Measurements from ENCODE around the gene RGL1. TPM values are rescaled to one million over a fixed set of nuclear protein-coding genes. Genes with fewer than 3 reads are reported as not detected.

Gene RGL1
- total and polyA plus RNA-seq, 3 experiments from 2014 or later = 0.97 to 3.3 (median 3.3) TPM

DNA sequence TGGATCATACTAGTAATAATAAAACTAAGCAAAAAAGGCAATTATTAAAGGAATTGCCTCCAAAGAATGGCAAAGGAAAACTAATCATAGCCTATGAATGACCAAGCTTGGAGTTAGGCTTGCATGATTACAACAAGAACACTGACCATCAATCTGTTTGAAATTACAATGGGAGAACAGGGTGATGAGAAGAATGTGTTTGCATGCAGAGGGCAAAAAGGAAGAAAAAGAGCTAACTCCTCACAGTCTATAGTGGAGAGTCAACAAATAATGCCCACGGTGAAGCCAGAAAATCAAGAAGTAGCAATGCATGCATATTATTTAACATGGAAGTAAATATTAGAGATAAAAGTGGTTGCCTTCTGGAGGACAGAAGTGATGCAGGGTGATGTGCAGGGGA is 160.8 kb downstream of the RGL1 start:
- Histone ChIP-seq H3K4me3 (ENCODE audit: low read length) (no peak overlapping the region), H3K27ac (ENCODE audit: low read depth, low read length) (no peak overlapping the region), H3K36me3 (ENCODE audit: insufficient read depth, low read length) (no peaks in the 10 kb centered on the region), H3K4me1 (ENCODE audit: insufficient read depth, low read length) (no peaks in the 10 kb centered on the region), H3K9me3 (ENCODE audit: low read length) (no peaks in the 10 kb centered on the region), H3K27me3 (ENCODE audit: insufficient read depth, low read length, poor library complexity, severe bottlenecking) (no peaks in the 10 kb centered on the region)
- Mint-ChIP-seq H3K36me3 (peaks cover 1 to 8% (median 2%) of the 10 kb centered on the region in 3 donors), H3K27ac (no peak overlapping the region), H3K27me3 (peaks cover 0 to 6% of the 10 kb centered on the region in 2 donors), H3K9me3 (no peaks in the 10 kb centered on the region), H3K4me1 (peaks cover 20 to 39% (median 20%) of the 10 kb centered on the region in 3 donors), H3K4me3 (no peak overlapping the region)
- ChIA-PET POLR2A (no interaction called here), CTCF (interaction anchor here (1.2 to 1.8 kb wide), 2 partner anchors 8 to 86 kb away, joined by 3 to 4 read pairs; partner anchors contain the start of gene TSEN15)
- DNase-seq = no peak

DNA sequence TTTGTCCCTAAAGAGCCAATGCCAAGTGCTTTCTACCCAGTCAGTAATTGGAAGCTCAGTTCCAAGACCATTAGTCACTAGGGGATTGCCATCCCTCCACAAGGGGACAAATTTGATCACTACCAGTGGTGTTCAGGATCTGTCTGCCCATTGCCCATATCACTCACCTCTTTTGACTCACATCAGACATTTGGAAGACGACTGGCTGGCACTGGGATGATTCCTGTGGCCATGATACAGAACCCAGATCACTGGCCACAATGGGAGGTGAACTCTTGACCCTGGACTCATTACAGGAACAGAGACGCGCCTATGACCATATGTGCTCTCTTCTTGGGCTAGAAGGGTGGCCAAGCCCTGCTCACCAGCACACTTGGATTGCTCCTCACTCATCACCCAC is 161.6 kb downstream of the RGL1 start:
- Histone ChIP-seq H3K27ac (ENCODE audit: low read depth, low read length) (no peak overlapping the region), H3K36me3 (ENCODE audit: insufficient read depth, low read length) (no peaks in the 10 kb centered on the region), H3K4me1 (ENCODE audit: insufficient read depth, low read length) (no peaks in the 10 kb centered on the region), H3K9me3 (ENCODE audit: low read length) (no peaks in the 10 kb centered on the region), H3K4me3 (ENCODE audit: low read length) (no peak overlapping the region), H3K27me3 (ENCODE audit: insufficient read depth, low read length, poor library complexity, severe bottlenecking) (no peaks in the 10 kb centered on the region)
- no peak overlapping the region for H3K4me3 Mint-ChIP-seq
- H3K27ac Mint-ChIP-seq = peak overlapping the region in 1 of 8 donors; percentile 63
- peaks cover 1 to 8% (median 2%) of the 10 kb centered on the region in 3 donors for H3K36me3 Mint-ChIP-seq
- H3K9me3 Mint-ChIP-seq = no peaks in the 10 kb centered on the region
- peaks cover 0 to 6% of the 10 kb centered on the region in 2 donors for H3K27me3 Mint-ChIP-seq
- peaks cover 20 to 39% (median 20%) of the 10 kb centered on the region in 3 donors for H3K4me1 Mint-ChIP-seq
- ChIA-PET CTCF (interaction anchor here (1.2 kb wide), 1 partner anchor 9 kb away, joined by 3 read pairs; no protein-coding TSS in a partner anchor), POLR2A (no interaction called here)
- DNase-seq = no peak

DNA sequence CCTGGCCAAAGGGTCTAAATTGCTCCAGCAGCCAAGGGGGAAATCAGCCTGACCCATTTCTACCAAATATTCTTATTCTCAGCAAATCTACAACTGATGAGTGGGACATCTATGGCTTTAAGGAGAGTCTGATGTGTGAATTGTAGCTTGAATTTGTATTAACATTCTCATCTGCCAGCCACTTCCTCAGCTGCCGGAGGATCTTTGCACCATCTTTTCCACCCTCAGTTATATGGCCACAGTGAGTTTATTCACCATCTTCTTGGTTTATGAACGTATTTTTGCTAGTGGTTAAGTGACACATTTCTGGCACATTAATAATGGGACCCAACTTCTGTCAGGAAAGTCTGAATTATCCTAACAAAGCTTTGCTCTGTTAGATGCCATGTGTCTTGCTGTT is 163.0 kb downstream of the RGL1 start:
- Mint-ChIP-seq H3K9me3 (no peaks in the 10 kb centered on the region), H3K4me3 (peak overlapping the region in 5 of 7 donors; percentile 38 to 78 (median 58)), H3K4me1 (peaks cover 20 to 39% (median 20%) of the 10 kb centered on the region in 3 donors), H3K27ac (peak overlapping the region; percentile 12 to 86 (median 42)), H3K27me3 (peaks cover 0 to 6% of the 10 kb centered on the region in 2 donors), H3K36me3 (peaks cover 2 to 4% (median 2%) of the 10 kb centered on the region in 3 donors)
- ChIA-PET CTCF (no interaction called here), POLR2A (no interaction called here)
- no peak overlapping the region for H3K4me3 ChIP-seq (ENCODE audit: low read length)
- no peaks in the 10 kb centered on the region for H3K4me1 ChIP-seq (ENCODE audit: insufficient read depth, low read length)
- H3K9me3 ChIP-seq (ENCODE audit: low read length) = no peaks in the 10 kb centered on the region
- DNase-seq = peak in 1 of 5 donors; percentile 0
- no peak overlapping the region for H3K27ac ChIP-seq (ENCODE audit: low read depth, low read length)
- H3K27me3 ChIP-seq (ENCODE audit: insufficient read depth, low read length, poor library complexity, severe bottlenecking) = no peaks in the 10 kb centered on the region
- H3K36me3 ChIP-seq (ENCODE audit: insufficient read depth, low read length) = no peaks in the 10 kb centered on the region

DNA sequence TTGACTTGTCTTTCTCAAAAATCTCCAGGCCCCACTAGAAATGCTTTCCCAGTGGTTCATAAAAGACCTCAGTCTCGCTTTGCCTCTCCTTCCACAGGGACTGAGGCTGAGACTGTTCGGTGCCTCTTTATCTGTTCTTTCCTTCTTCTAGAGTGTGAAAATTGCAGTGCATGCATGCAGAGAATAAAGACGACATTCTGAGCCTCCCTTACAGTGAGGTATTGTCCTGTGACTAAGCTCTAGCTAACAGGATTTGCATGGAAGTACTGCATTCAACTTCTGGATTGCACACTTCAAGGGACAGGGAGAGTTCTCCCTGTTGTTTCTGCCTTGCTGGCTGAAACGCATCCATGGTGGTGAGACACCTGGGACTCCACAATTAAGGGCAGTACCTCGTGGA is 163.5 kb downstream of the RGL1 start:
- H3K4me3 ChIP-seq (ENCODE audit: low read length) = no peak overlapping the region
- ChIA-PET CTCF (no interaction called here), POLR2A (no interaction called here)
- no peak overlapping the region for H3K27ac ChIP-seq (ENCODE audit: low read depth, low read length)
- H3K27me3 ChIP-seq (ENCODE audit: insufficient read depth, low read length, poor library complexity, severe bottlenecking) = no peaks in the 10 kb centered on the region
- no peak for DNase-seq
- H3K36me3 Mint-ChIP-seq = peaks cover 0 to 4% (median 2%) of the 10 kb centered on the region in 3 donors
- H3K4me1 ChIP-seq (ENCODE audit: insufficient read depth, low read length) = no peaks in the 10 kb centered on the region
- no peaks in the 10 kb centered on the region for H3K36me3 ChIP-seq (ENCODE audit: insufficient read depth, low read length)
- no peaks in the 10 kb centered on the region for H3K9me3 Mint-ChIP-seq
- peak overlapping the region in 4 of 7 donors; percentile 38 to 59 (median 50) for H3K4me3 Mint-ChIP-seq
- H3K4me1 Mint-ChIP-seq = peaks cover 20 to 39% (median 20%) of the 10 kb centered on the region in 3 donors
- peak overlapping the region; percentile 7 to 86 (median 36) for H3K27ac Mint-ChIP-seq
- H3K27me3 Mint-ChIP-seq = peaks cover 0 to 6% of the 10 kb centered on the region in 2 donors
- H3K9me3 ChIP-seq (ENCODE audit: low read length) = no peaks in the 10 kb centered on the region

DNA sequence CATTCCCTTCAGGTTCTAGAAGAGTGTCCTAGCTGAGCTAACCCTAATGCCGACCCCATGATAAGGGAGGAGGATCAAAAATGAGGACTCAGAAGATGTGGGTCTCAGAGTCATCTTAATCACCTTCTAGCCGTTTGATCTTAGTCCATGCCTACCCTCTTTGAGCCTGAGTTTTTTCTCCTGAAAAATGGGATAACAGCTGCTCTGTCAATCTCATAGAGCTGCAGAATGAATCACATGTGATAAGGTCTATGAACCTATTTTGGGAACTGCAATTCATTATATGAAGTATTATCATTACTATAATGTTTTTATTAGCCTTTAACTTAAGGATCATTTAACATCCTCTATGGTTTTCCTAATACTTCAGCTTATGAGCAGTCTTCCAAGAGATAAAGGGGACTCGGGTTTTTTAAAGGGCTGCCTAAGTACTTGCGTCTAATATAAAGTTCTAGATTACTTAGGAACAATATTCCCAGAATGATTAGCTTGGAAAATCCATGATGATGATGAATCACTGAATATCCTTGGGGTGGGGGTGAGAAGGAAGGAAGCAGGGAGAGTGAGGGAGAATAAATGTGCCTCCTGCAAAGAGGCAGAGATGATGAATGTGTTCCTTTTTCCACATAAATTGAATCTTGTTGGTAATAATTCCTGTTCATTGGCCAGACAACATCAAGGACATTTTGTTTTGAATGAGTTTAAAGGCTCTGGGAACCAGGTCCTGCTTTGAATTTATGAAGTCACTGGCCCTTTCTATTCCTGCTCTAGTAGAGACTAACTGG is 165.8 kb downstream of the RGL1 start:
- Histone ChIP-seq H3K27me3 (ENCODE audit: insufficient read depth, low read length, poor library complexity, severe bottlenecking) (no peaks in the 10 kb centered on the region), H3K27ac (ENCODE audit: low read depth, low read length) (no peak overlapping the region), H3K36me3 (ENCODE audit: insufficient read depth, low read length) (no peaks in the 10 kb centered on the region), H3K9me3 (ENCODE audit: low read length) (no peaks in the 10 kb centered on the region), H3K4me1 (ENCODE audit: insufficient read depth, low read length) (no peaks in the 10 kb centered on the region), H3K4me3 (ENCODE audit: low read length) (no peak overlapping the region)
- Mint-ChIP-seq H3K36me3 (peaks cover 2 to 9% (median 5%) of the 10 kb centered on the region in 3 donors), H3K4me3 (no peak overlapping the region), H3K9me3 (no peaks in the 10 kb centered on the region), H3K4me1 (peaks cover 20 to 39% (median 20%) of the 10 kb centered on the region in 3 donors), H3K27ac (peak overlapping the region in 1 of 8 donors; percentile 9), H3K27me3 (peaks cover 0 to 7% of the 10 kb centered on the region in 2 donors)
- POLR2A ChIA-PET = no interaction called here
- CTCF ChIA-PET = no interaction called here
- no peak for DNase-seq

DNA sequence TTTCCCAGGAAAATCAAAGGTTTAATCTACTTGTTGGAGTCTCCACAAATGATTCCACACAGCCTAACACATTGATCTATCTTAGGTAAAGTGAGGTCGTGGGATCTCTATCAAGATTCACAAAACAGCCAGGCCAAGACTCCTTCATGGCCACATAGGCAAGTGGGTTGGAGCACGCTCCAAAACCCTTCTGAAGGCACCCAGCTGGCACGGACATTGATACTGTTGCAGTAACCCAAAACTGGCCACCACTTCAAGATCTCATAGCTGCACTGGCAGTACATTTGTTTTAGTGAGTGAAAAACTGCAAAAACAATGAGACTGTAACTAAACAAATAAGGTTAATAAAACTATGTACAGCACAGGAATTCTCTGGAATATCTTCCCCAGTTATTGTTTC is 170.7 kb downstream of the RGL1 start:
- no peak for DNase-seq
- no peak overlapping the region for H3K27ac Mint-ChIP-seq

DNA sequence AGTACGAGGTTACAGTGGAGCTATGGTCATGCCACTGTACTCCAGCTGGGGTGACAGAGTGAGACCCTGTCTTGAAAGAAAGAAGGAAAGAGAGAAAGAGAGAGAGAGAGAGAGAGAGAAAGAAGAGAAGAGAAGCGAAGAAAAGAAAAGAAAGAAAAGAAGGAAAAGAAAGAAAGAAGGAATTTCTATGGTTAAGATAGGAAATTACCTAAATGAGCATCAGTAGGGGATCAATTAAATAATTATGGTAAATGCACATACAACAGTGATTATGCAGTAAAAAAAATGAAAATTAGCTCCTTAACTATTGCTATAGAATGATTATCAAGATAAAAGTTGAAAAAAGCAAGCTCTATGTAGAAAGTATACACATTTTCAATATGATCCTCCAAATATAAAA is 172.8 kb downstream of the RGL1 start:
- Mint-ChIP-seq H3K4me3 (no peak overlapping the region), H3K27ac (no peak overlapping the region), H3K27me3 (peaks cover 0 to 4% of the 10 kb centered on the region in 2 donors), H3K4me1 (no peaks in the 10 kb centered on the region), H3K36me3 (peaks cover 0 to 6% (median 5%) of the 10 kb centered on the region in 3 donors), H3K9me3 (no peaks in the 10 kb centered on the region)
- H3K27ac ChIP-seq (ENCODE audit: low read depth, low read length) = no peak overlapping the region
- H3K9me3 ChIP-seq (ENCODE audit: low read length) = no peaks in the 10 kb centered on the region
- no peaks in the 10 kb centered on the region for H3K4me1 ChIP-seq (ENCODE audit: insufficient read depth, low read length)
- POLR2A ChIA-PET = no interaction called here
- no peaks in the 10 kb centered on the region for H3K36me3 ChIP-seq (ENCODE audit: insufficient read depth, low read length)
- CTCF ChIA-PET = no interaction called here
- no peak overlapping the region for H3K4me3 ChIP-seq (ENCODE audit: low read length)
- DNase-seq = no peak
- no peaks in the 10 kb centered on the region for H3K27me3 ChIP-seq (ENCODE audit: insufficient read depth, low read length, poor library complexity, severe bottlenecking)

More for the DNA sequence above, 170.7 kb downstream of the RGL1 start:
- Histone ChIP-seq H3K9me3 (ENCODE audit: low read length) (no peaks in the 10 kb centered on the region), H3K4me3 (ENCODE audit: low read length) (no peak overlapping the region), H3K36me3 (ENCODE audit: insufficient read depth, low read length) (no peaks in the 10 kb centered on the region), H3K27ac (ENCODE audit: low read depth, low read length) (no peak overlapping the region), H3K27me3 (ENCODE audit: insufficient read depth, low read length, poor library complexity, severe bottlenecking) (no peaks in the 10 kb centered on the region), H3K4me1 (ENCODE audit: insufficient read depth, low read length) (no peaks in the 10 kb centered on the region)
- POLR2A ChIA-PET = no interaction called here
- Mint-ChIP-seq H3K27me3 (peaks cover 0 to 3% of the 10 kb centered on the region in 2 donors), H3K9me3 (no peaks in the 10 kb centered on the region), H3K36me3 (peaks cover 0 to 8% (median 5%) of the 10 kb centered on the region in 3 donors), H3K4me1 (no peaks in the 10 kb centered on the region), H3K4me3 (no peak overlapping the region)
- CTCF ChIA-PET = no interaction called here
